ENCODE data around the gene ALPK3. TPM values are rescaled to one million over a fixed set of nuclear protein-coding genes. Genes with fewer than 3 reads are reported as not detected.

ALPK3 gene
- total and polyA plus RNA-seq, 9 of the 15 experiments (the other 6 are each of a cell fraction or from before 2014, with no cell fraction given): 0.04 to 1.0 (median 0.07) TPM; not detected in 2

DNA sequence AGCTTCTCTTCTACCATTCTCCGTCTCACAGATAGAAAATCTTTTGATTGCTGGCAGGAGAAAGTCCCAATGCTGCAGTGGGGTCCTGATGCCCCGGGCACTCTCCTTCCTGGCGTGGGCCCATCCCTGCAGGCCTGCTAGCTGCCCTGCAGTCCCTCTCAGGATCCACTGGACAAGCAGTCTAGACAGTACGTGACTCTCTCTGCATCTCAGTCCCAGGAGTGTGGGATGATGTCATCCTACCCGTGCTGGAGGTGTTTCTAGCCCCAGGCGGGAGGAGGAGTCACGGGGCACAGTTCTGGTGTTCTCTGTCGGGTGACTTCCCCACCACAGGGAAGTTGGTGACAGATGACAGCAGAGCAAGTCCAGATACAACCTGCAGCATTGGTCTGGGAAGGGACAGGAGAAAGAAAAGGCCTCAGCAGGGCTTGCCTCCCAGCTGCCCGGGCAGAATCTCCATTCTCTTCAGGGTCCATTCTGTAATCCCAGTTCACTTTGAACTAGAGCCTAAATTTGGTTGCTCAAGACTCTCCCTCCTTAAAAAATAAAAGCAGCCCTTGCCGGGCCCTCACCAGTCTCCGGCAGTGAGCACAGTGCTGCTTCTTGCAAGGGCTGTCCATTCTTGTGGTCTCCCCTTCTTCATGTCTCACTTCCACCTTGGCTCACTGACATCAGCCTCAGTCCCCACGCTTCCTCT lies 97.9 kb downstream of the ALPK3 start (continued):
- TF ChIP-seq CBFA2T2 (conservative IDR thresholded peaks at IDR 0.05) (no peak), TAL1 (IDR thresholded peaks at IDR 0.05) (no peak), ZNF75A (CRISPR knock-in tag; IDR thresholded peaks at IDR 0.05) (no peak), CCAR2 (IDR thresholded peaks at IDR 0.05; ENCODE audit: low read depth, low read length) (no peak), CEBPB (tag; IDR thresholded peaks at IDR 0.05) (no peak), HMG20A (CRISPR knock-in tag; conservative IDR thresholded peaks at IDR 0.05) (no peak), FOSL1 (tag; conservative IDR thresholded peaks at IDR 0.05) (peak; percentile 60), PPARD (CRISPR knock-in tag; IDR thresholded peaks at IDR 0.05) (no peak), BRF1 (IDR thresholded peaks at IDR 0.05; ENCODE audit: borderline replicate concordance, extremely low read depth, insufficient read length) (no peak), PYGO2 (tag; IDR thresholded peaks at IDR 0.05) (no peak), PCBP1 (IDR thresholded peaks at IDR 0.05; ENCODE audit: low read depth, low read length, poor library complexity, severe bottlenecking) (no peak), ZNF324 (CRISPR knock-in tag; IDR thresholded peaks at IDR 0.05) (no peak), NCOA4 (IDR thresholded peaks at IDR 0.05; ENCODE audit: partially characterized antibody) (no peak), KLF10 (CRISPR knock-in tag; IDR thresholded peaks at IDR 0.05) (no peak), BRD9 (IDR thresholded peaks at IDR 0.05; ENCODE audit: low read depth, partially characterized antibody) (no peak), COPS2 (conservative IDR thresholded peaks at IDR 0.05) (no peak), JUN (IDR thresholded peaks at IDR 0.05; ENCODE audit: borderline replicate concordance, low read depth, low read length) (peak; percentile 96), JUN (CRISPR knock-in tag; IDR thresholded peaks at IDR 0.05; ENCODE audit: borderline replicate concordance) (no peak), KAT8 (IDR thresholded peaks at IDR 0.05; ENCODE audit: low read depth) (no peak)
- TF ChIP-seq, protein P1, sequence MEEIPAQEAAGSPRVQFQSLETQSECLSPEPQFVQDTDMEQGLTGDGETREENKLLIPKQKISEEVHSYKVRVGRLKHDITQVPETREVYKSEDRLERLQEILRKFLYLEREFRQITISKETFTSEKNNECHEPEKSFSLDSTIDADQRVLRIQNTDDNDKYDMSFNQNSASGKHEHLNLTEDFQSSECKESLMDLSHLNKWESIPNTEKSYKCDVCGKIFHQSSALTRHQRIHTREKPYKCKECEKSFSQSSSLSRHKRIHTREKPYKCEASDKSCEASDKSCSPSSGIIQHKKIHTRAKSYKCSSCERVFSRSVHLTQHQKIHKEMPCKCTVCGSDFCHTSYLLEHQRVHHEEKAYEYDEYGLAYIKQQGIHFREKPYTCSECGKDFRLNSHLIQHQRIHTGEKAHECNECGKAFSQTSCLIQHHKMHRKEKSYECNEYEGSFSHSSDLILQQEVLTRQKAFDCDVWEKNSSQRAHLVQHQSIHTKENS (CRISPR knock-in tag; IDR thresholded peaks at IDR 0.05): no peak
- TF ChIP-seq, protein P2, sequence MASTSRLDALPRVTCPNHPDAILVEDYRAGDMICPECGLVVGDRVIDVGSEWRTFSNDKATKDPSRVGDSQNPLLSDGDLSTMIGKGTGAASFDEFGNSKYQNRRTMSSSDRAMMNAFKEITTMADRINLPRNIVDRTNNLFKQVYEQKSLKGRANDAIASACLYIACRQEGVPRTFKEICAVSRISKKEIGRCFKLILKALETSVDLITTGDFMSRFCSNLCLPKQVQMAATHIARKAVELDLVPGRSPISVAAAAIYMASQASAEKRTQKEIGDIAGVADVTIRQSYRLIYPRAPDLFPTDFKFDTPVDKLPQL (IDR thresholded peaks at IDR 0.05; ENCODE audit: extremely low read depth, insufficient read length): no peak
- TF ChIP-seq, protein P3, sequence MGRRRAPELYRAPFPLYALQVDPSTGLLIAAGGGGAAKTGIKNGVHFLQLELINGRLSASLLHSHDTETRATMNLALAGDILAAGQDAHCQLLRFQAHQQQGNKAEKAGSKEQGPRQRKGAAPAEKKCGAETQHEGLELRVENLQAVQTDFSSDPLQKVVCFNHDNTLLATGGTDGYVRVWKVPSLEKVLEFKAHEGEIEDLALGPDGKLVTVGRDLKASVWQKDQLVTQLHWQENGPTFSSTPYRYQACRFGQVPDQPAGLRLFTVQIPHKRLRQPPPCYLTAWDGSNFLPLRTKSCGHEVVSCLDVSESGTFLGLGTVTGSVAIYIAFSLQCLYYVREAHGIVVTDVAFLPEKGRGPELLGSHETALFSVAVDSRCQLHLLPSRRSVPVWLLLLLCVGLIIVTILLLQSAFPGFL (CRISPR knock-in tag; IDR thresholded peaks at IDR 0.05): no peak
- TF ChIP-seq, protein P4, sequence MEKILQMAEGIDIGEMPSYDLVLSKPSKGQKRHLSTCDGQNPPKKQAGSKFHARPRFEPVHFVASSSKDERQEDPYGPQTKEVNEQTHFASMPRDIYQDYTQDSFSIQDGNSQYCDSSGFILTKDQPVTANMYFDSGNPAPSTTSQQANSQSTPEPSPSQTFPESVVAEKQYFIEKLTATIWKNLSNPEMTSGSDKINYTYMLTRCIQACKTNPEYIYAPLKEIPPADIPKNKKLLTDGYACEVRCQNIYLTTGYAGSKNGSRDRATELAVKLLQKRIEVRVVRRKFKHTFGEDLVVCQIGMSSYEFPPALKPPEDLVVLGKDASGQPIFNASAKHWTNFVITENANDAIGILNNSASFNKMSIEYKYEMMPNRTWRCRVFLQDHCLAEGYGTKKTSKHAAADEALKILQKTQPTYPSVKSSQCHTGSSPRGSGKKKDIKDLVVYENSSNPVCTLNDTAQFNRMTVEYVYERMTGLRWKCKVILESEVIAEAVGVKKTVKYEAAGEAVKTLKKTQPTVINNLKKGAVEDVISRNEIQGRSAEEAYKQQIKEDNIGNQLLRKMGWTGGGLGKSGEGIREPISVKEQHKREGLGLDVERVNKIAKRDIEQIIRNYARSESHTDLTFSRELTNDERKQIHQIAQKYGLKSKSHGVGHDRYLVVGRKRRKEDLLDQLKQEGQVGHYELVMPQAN (IDR thresholded peaks at IDR 0.05; ENCODE audit: borderline replicate concordance): no peak
- TF ChIP-seq, protein P5, sequence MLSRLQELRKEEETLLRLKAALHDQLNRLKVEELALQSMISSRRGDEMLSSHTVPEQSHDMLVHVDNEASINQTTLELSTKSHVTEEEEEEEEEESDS (CRISPR knock-in tag; IDR thresholded peaks at IDR 0.05): no peak

Measured in K562 (cell line).